SKM-1 (cell line): ENCODE data around the gene CHD9.
A peak's percentile ranks its signal among the peaks of the same experiment; 100 is the strongest.

ENCODE experiments used
- DNase-seq: peaks from one replicate; lab custom pipeline; 2025; ENCODE audit not compliant: unreplicated experiment; lab: John Stamatoyannopoulos, UW

Gene CHD9

GRCh38 chr16:53093162-53093744 lies 38.5 kb downstream of the CHD9 start:
- DNase-seq, result no peak

DNA sequence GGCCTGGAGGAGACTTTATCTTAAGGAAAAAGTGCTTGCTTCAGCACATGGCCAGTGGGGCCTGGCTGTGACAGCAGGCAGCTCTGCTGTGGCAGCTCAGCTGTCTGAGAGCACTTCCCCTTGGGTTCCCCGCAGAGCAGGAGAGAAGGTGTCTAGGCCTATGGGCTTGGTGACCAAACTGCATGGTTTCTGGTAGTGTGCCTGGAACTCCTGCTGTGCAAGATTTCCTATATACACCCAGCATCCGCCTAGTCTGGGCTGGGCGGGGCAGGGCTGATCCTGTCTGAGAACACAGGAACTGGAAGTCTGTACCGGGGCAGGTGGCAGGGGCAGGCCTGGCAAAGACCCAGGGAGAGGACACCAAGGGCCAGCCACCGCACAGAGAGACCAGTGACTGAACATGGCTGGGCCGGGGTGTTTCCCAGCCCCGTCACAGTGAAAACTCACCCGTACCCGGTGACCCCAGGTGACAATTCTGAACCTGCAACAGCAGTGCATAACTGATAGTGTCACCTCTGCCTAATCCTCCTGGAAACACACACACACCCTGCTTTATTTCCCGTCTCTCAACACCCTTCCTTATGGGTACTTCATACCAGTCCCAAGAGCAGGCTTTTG lies 39.3 kb downstream of the CHD9 start:
- DNase-seq, result peak; percentile 36

- DNase-seq, result no peak
Measured at GRCh38 chr16:53097190-53097589, 42.4 kb downstream of the CHD9 start.

- DNase-seq, result peak; percentile 78
Measured at GRCh38 chr16:53098526-53099317, 43.9 kb downstream of the CHD9 start.

DNA sequence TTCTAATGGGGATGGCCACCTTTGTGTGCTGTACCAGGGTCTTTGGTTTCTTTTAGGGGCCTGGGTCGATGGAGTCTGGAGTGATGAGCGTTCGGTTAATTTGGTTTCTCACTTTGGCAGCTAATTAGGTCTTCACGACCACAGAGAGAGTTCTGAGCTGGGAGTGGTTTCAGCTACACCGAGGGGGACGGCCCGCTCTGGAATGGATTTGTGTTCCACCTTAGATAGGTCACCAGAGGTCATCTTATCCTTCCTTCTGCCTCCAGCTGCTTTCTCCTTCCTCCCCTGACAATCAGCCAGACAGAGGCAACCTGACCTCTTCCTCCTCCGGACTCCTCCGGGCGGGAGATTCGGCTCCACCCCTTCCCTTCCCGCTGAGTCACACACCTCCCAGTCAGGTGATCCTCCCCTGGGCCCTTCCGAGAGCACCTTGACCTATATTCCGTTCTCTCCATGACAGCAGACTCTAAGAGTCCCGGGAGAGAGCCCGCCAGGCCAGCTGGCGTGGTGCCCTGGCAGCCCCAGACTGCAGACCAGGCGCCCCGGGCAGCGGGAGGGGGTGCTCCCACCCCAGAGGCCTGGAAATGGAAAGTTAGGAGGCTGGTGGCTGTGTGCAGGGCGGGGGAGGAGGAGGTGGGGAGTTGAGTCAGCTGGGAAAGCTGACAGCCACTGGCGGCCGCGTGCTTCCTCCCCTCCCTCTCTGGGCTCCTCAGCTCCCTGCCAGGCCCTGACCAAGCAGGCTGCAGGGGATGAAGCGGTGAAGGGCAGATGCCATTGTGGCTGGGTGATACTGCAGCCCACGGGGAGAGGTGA lies 44.7 kb downstream of the CHD9 start:
- DNase-seq, result peak; percentile 84

GRCh38 chr16:53100131-53100748 lies 45.4 kb downstream of the CHD9 start:
- no peak for DNase-seq

GRCh38 chr16:53100889-53101288 lies 46.1 kb downstream of the CHD9 start:
- DNase-seq, result no peak

DNA sequence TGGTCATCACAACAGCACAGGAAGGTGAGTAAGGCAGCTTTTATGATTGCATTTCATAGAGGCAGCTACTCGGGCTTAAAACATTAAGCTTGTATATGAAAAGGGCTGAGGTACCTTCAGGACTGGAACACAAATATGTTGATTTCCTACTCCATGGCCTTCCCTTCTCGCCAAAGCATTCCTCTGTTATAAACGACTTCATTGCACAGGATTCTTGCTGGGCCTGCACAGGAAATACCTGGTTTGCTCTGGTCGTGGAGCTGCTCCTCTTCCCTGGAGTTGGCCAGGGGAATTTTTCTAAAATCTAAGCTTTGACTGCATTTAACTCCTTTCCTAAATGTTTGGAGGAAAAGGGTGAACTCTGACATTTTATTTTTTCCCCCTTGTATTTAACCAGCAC lies 49.0 kb downstream of the CHD9 start:
- DNase-seq, result no peak

DNA sequence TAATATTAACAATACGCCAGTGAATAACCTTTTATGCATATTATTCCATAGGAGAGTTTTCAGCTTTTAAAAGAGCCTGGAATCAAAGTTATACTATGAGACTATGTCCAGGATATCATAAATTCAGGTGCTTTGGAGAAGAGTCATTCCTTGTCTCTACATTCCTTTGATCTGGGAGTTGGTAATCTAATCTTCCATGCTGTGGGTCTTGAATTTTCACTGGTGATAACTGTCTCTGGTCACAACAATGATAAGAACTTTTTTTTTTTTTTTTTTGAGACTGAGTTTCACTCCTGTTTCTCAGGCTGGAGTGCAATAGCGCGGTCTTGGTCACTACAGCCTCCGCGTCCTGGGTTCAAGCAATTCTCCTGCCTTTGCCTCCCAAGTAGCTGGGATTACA lies 50.8 kb downstream of the CHD9 start:
- DNase-seq, result no peak

DNA sequence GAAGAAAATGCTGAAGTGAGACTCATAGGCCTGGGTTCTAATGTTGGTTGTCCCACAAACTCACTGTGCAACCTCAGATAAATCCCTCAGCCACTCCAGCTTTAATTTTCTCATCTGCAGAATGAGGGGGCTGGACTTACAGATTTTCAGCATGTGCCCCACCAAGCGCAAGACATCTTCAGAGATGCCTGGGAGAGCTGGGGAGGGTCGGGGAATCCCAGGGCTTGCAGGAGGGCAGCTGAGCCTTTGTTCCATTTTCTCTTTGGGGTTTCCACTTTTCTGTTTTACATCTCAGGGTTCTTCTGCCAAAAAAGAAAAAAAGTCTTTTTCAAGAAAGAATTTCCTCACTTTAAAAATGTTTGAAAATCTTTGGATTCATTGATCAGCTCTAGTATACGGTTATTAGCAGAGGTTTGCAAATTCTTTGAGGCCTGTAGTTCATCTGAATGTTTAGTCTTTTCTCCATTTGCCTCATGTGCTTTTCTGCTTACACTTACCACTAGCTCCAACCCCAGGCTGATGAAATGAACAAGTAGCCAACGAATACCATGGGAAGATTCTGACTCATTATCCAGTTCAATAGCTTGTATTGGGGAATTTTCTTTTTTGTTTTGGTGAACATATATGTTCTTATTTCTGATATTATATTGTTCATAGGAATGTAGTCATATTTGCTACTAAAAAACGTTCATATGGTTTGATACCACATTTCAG lies 56.4 kb downstream of the CHD9 start:
- DNase-seq, result no peak

DNA sequence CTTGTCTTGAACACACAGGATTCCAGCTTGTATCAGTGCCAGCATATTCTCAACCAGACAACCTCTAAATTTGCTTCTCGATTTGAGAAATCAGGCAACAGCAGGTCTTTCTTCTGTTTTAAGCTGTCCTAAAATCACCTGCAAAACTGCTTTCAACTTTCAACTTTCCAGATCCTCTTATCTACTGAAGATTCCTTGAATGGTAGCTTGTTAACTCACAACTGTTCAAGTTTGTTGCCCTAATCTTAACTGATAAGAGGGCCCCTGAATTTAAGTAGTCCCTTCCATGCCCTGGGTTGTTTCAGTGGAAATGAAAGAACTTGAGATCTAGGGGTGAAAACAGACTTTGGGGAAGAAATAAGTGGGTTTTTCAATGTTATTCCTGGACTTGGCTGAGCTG lies 57.2 kb downstream of the CHD9 start:
- DNase-seq, result no peak

GRCh38 chr16:53115047-53115446 lies 60.3 kb downstream of the CHD9 start:
- DNase-seq, result no peak

GRCh38 chr16:53115773-53116172 lies 61.0 kb downstream of the CHD9 start:
- no peak for DNase-seq

GRCh38 chr16:53121043-53121620 lies 66.3 kb downstream of the CHD9 start:
- no peak for DNase-seq

- no peak for DNase-seq
Measured at GRCh38 chr16:53121661-53122060, 66.9 kb downstream of the CHD9 start.

- no peak for DNase-seq
Measured at GRCh38 chr16:53123747-53124146, 69.0 kb downstream of the CHD9 start.

DNA sequence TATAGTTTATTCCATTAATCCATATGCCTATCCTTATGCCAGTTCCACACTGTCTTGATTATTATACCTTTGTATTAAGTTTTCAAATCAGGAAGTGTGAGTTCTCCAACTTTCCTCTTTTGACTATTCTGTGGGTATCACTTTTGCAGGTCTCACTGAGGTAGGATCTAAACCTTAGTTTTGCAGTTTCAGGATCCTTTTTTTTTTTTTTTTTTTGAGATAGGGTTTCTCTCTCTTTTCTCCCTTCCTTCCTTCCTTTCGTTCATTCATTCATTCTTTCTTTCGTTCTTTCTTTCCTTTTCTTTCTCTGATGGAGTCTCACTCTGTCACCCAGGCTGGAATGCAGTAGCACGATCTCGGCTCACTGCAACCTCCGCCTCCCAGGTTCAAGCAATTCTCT lies 71.6 kb downstream of the CHD9 start:
- DNase-seq, result no peak

DNA sequence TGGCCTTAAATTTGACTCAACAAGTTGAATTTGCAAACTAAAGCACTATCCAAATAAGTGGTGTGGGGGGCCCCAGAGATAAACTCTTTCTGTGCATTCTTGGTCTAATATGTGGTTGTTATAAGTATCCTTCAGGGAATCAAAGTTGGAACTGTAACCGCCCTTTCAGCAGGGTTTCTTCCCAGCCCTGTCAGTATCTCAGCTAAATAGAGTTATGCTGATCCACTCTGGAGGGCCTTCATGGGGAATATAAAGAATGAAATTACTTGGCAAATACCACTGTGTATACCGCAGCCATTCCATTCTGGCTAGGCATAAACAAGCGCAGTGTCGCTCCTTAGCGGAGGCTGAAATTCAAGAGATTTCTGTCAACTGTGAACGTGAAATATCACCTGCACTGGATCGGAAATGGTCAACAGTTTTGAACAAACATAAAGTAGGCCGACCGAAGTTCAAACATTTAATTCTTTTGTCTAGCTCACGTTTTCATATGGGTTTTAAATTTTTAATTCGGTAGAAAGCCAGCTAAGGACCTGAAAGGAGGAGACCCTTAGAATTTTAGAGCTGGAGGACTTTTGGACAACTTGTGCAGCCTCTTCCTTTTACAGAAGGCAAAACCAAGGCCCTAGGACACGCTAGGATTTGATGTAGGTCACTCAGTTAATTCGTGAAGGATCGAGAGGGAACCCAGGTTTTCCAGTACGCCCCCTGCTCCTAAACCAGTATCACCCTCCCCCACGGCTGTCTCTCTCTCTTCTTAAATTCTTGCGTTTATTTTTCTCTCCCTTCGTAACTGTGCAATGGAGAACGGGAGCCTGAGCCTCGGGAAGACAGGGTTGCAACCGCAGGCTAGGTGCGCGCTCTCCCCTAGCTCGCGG lies 74.7 kb downstream of the CHD9 start:
- no peak for DNase-seq
